K562 (cell line): ENCODE measurements around the gene PRTN3. TPM values are rescaled to one million over a fixed set of nuclear protein-coding genes. Genes with fewer than 3 reads are reported as not detected.

Experiments
- BHLHE40 ChIP-seq: IDR thresholded peaks from 2 replicates; pipeline ENCODE4 v1.6.1; 2011; ENCODE audit warnings: low read length, improper control_type of control experiment
- CC2D1A ChIP-seq: fragments of 450-650 bp; IDR thresholded peaks from 2 replicates; pipeline ENCODE4 v1.6.1; 2017; ENCODE audit warnings: mild to moderate bottlenecking
- CTCF ChIP-seq, 3 experiments: IDR thresholded peaks in 2 of 3; conservative IDR thresholded peaks in 1 of 3; 2 replicates each; pipeline ENCODE4 v1.5.1; 2011 to 2012; ENCODE audit warnings: low read length in 3 of 3, mild to moderate bottlenecking in 3 of 3, control low read depth in 2 of 3, improper control_type of control experiment in 1 of 3, inconsistent platforms in 1 of 3, low read depth in 1 of 3, mixed read lengths in 1 of 3, moderate library complexity in 1 of 3; ENCODE audit not compliant: insufficient read depth in 2 of 3
- ETS2 ChIP-seq: IDR thresholded peaks from 2 replicates; pipeline ENCODE4 v1.6.1; 2016; ENCODE audit warnings: borderline replicate concordance, missing genetic modification characterization, mild to moderate bottlenecking, moderate library complexity, missing compliant biosample characterization; ENCODE audit not compliant: poor library complexity, severe bottlenecking
- FOXA3 ChIP-seq, 2 experiments: fragments of 450-650 bp in 1 of 2; sonication (generic) in 1 of 2; formaldehyde crosslinking; IDR thresholded peaks in 1 of 2; conservative IDR thresholded peaks in 1 of 2; 2 replicates each; pipeline versions ENCODE4 v1.4.0 to v1.8.0; 2020 to 2022; ENCODE audit warnings: mild to moderate bottlenecking in 2 of 2, missing genetic modification reagents in 1 of 2
- HBP1 ChIP-seq: fragments of 450-650 bp; formaldehyde crosslinking; IDR thresholded peaks from 2 replicates; pipeline ENCODE4 v1.4.0; 2022; ENCODE audit warnings: missing genetic modification characterization
- LEF1 ChIP-seq: fragments of 450-650 bp; IDR thresholded peaks from 2 replicates; pipeline ENCODE4 v1.6.1; 2016; ENCODE audit warnings: mild to moderate bottlenecking
- NBN ChIP-seq: fragments of 450-650 bp; IDR thresholded peaks from 2 replicates; pipeline ENCODE4 v1.6.1; 2016; ENCODE audit warnings: low read depth, mild to moderate bottlenecking
- POLR2B ChIP-seq: fragments of 450-650 bp; IDR thresholded peaks from 2 replicates; pipeline ENCODE4 v1.6.1; 2018; ENCODE audit warnings: low read depth; ENCODE audit not compliant: partially characterized antibody
- RERE ChIP-seq: sonication (generic); formaldehyde crosslinking; IDR thresholded peaks from 2 replicates; pipeline ENCODE4 v1.8.0; 2023; ENCODE audit warnings: missing genetic modification reagents, mild to moderate bottlenecking, borderline replicate concordance
- SIN3A ChIP-seq, 2 experiments: fragments of 150-350 bp in 1 of 2; IDR thresholded peaks; 2 replicates each; pipeline ENCODE4 v1.6.1; 2011 to 2016; ENCODE audit warnings: borderline replicate concordance in 2 of 2, low read depth in 2 of 2, low read length in 2 of 2, mild to moderate bottlenecking in 2 of 2, moderate library complexity in 2 of 2; ENCODE audit not compliant: control insufficient read depth in 1 of 2
- SMAD1 ChIP-seq: fragments of 150-350 bp; IDR thresholded peaks from 2 replicates; pipeline ENCODE4 v1.6.1; 2014; ENCODE audit warnings: low read length, low read depth; ENCODE audit not compliant: partially characterized antibody
- TARDBP ChIP-seq: fragments of 450-650 bp; IDR thresholded peaks from 2 replicates; pipeline ENCODE4 v1.6.1; 2016
- TBL1XR1 ChIP-seq, 2 experiments: IDR thresholded peaks; 2 replicates each; pipeline ENCODE4 v1.6.1; 2012; ENCODE audit warnings: improper control_type of control experiment in 2 of 2, low read length in 2 of 2, mild to moderate bottlenecking in 1 of 2
- TBP ChIP-seq: optimal IDR thresholded peaks from 2 replicates; pipeline ENCODE3; 2011; ENCODE audit warnings: low read depth, low read length, improper control_type of control experiment
- TCF7 ChIP-seq: sonication (generic); IDR thresholded peaks from 2 replicates; pipeline ENCODE4 v1.6.1; 2016; ENCODE audit warnings: antibody characterized with exemption, borderline replicate concordance
- XRCC3 ChIP-seq: fragments of 450-650 bp; IDR thresholded peaks from 2 replicates; pipeline ENCODE4 v1.6.1; 2017; ENCODE audit warnings: mild to moderate bottlenecking, moderate library complexity
- ZBTB7A ChIP-seq: IDR thresholded peaks from 2 replicates; pipeline ENCODE4 v1.6.1; 2011; ENCODE audit warnings: low read depth, mild to moderate bottlenecking, low read length, moderate library complexity, borderline replicate concordance; ENCODE audit not compliant: control insufficient read depth
- ZEB2 ChIP-seq: fragments of 450-650 bp; IDR thresholded peaks from 2 replicates; pipeline ENCODE4 v1.6.1; 2016
- polyA plus RNA-seq, 8 experiments: library from polyadenylated mRNA; depleted of rRNA in 4 of 8; stranded (reverse) in 5 of 8; unstranded in 3 of 8; fragments of >200 nt; fragmentation: Nextera tagmentation in 2 of 8; fragmentation: Illumina TruSeq in 1 of 8; extraction: Ambion mirVana in 2 of 8; extraction: Trizol in 1 of 8; gene quantifications; 2 replicates each; pipeline versions ENCODE4 v1.2.1 to v1.2.3, GENCODE V29; 2011 to 2014; ENCODE audit warnings: inconsistent platforms in 1 of 8, missing spikeins in 1 of 8
- total RNA-seq, 7 experiments: library from RNA; depleted of rRNA in 6 of 7; stranded (reverse); fragments of >200 nt in 6 of 7; fragmentation: Illumina TruSeq in 2 of 7; extraction: Trizol in 2 of 7; gene quantifications; 2 replicates each; pipeline versions ENCODE4 v1.2.1 to v1.2.3, GENCODE V29; 2011 to 2021; ENCODE audit warnings: low replicate concordance in 1 of 7

PRTN3 gene
- total and polyA plus RNA-seq, 9 of the 15 experiments (the other 6 are each of a cell fraction or from before 2014, with no cell fraction given), result 0.14 to 0.86 (median 0.43) TPM; not detected in 3

- TF ChIP-seq CTCF (IDR thresholded peaks at IDR 0.05 in 2 of 3, conservative IDR thresholded peaks at IDR 0.05 in 1 of 3; ENCODE audit: insufficient read depth in 2 of 3, low read depth in 1 of 3, low read length in 3 of 3) (peak in 2 of 3 experiments; percentile 8 to 10; a peak in 1 of 6 replicates), LEF1 (no peak; the same call in 1 of the 2 replicates), RERE (CRISPR knock-in tag) (no peak), ZBTB7A (peak; percentile 25; the same call in 1 of the 2 replicates), CC2D1A (no peak), TCF7 (peak; percentile 2; the same call in 1 of the 2 replicates), XRCC3 (no peak), TBL1XR1 (IDR thresholded peaks at IDR 0.05; ENCODE audit: low read length in 2 of 2) (peak; percentile 34 to 38; a peak in 3 of 4 replicates), TARDBP (peak; percentile 60; the same call in 1 of the 2 replicates), ZEB2 (no peak), ETS2 (tag) (no peak), SIN3A (IDR thresholded peaks at IDR 0.05; ENCODE audit: borderline replicate concordance in 2 of 2, control insufficient read depth in 1 of 2, low read depth in 2 of 2, low read length in 2 of 2) (peak; percentile 68 to 82; a peak in 1 of 4 replicates), POLR2B (peak; percentile 65), HBP1 (no peak), FOXA3 (CRISPR knock-in tag; conservative IDR thresholded peaks at IDR 0.05 in 1 of 2, IDR thresholded peaks at IDR 0.05 in 1 of 2) (no peak), BHLHE40 (peak; percentile 87), SMAD1 (peak; percentile 48), NBN (no peak), TBP (peak; percentile 94)
Measured at GRCh38 chr19:796692-797527, 43.9 kb upstream of the PRTN3 start, which contains the start of gene PTBP1 (continued).
